Testis (tissue), 3 donors: Measurements from ENCODE around the gene SDK1. TPM values are rescaled to one million over a fixed set of nuclear protein-coding genes. Genes with fewer than 3 reads are reported as not detected.

Experiments
- DNase-seq: peaks from one replicate; pipeline ENCODE4 v3.0.0-alpha.2; 2019
- H3K27ac ChIP-seq, 2 donors: fragments of 200-600 bp; sonication (generic); one replicate each; pipeline ENCODE4 v1.5.1; 2019
- H3K27me3 ChIP-seq: fragments of 200-600 bp; sonication (generic); one replicate; pipeline ENCODE4 v1.5.1; 2019
- H3K36me3 ChIP-seq: fragments of 200-600 bp; sonication (generic); one replicate; pipeline ENCODE4 v1.5.1; 2017; ENCODE audit warnings: low read depth; ENCODE audit errors: missing control alignments
- H3K4me1 ChIP-seq: fragments of 200-600 bp; sonication (generic); one replicate; pipeline ENCODE4 v1.5.1; 2019
- H3K4me3 ChIP-seq, 2 donors: fragments of 200-600 bp; sonication (generic); one replicate each; pipeline ENCODE4 v1.5.1; 2017 to 2019
- H3K9me3 ChIP-seq: fragments of 200-600 bp; sonication (generic); one replicate; pipeline ENCODE4 v1.5.1; 2017
- CTCF ChIP-seq, 3 experiments: fragments of 450-650 bp in 2 of 3; fragments of 200-600 bp in 1 of 3; sonication (generic) in 1 of 3; IDR thresholded peaks; one replicate each; pipeline ENCODE4 v1.5.1; 2016 to 2019; ENCODE audit warnings: antibody characterized with exemption in 3 of 3, mild to moderate bottlenecking in 2 of 3, moderate library complexity in 1 of 3
- POLR2A ChIP-seq: fragments of 450-650 bp; IDR thresholded peaks from one replicate; pipeline ENCODE4 v1.6.1; 2017; ENCODE audit warnings: antibody characterized with exemption, mild to moderate bottlenecking, moderate library complexity
- WGBS, 2 donors: methylation state at CpG; one replicate each; pipeline ENCODE4 v1.1.5; 2018; 5-methylcytosine and 5-hydroxymethylcytosine counted together
- intact Hi-C: fragments of 100-400 bp; cut with DNase I; formaldehyde crosslinking; loops from one replicate; pipeline ENCODE4 v1.15.1; 2023; ENCODE audit warnings: low total_unique reads
- polyA plus RNA-seq: library from polyadenylated mRNA; stranded (reverse); fragments of 350-450 nt; fragmentation: Illumina TruSeq; extraction: RNeasy Lipid Tissue Mini Kit (QIAGEN cat#74804); gene quantifications from one replicate; pipeline ENCODE4 v1.2.3, GENCODE V29; 2014; ENCODE audit warnings: low read depth, low replicate concordance; ENCODE audit not compliant: insufficient read depth
- total RNA-seq, 2 donors: library from RNA; depleted of rRNA; stranded (reverse); fragments of >200 nt; gene quantifications; one replicate each; pipeline ENCODE4 v1.2.3, GENCODE V29; 2016

Gene SDK1
- total and polyA plus RNA-seq, 3 donors from 2014 or later: 20.0 to 36.2 (median 24.9) TPM

GRCh38 chr7:3495954-3496353 lies 194.9 kb downstream of the SDK1 start:
- intact Hi-C loops: no loop called here
- no peaks in the 10 kb centered on the region for H3K27me3 ChIP-seq
- no peaks in the 10 kb centered on the region for H3K36me3 ChIP-seq
- H3K9me3 ChIP-seq: no peaks in the 10 kb centered on the region
- no peak overlapping the region for H3K27ac ChIP-seq
- no peak overlapping the region for H3K4me3 ChIP-seq
- H3K4me1 ChIP-seq: peaks cover 3% of the 10 kb centered on the region
- WGBS, 2 donors: 63 to 65% methylated on average over 5 of the region's 5 CpGs
- no peak for DNase-seq
- no peak for TF ChIP-seq CTCF (IDR thresholded peaks at IDR 0.05)
- no peak for TF ChIP-seq POLR2A

- Histone ChIP-seq H3K4me3 (no peak overlapping the region), H3K27ac (no peak overlapping the region), H3K27me3 (no peaks in the 10 kb centered on the region), H3K4me1 (peaks cover 3% of the 10 kb centered on the region), H3K9me3 (no peaks in the 10 kb centered on the region), H3K36me3 (no peaks in the 10 kb centered on the region)
- 73 to 77% methylated on average over 2 of the region's 2 CpGs for WGBS, 2 donors
- TF ChIP-seq POLR2A (no peak), CTCF (IDR thresholded peaks at IDR 0.05) (no peak)
- DNase-seq: no peak
- intact Hi-C loops: no loop called here
Measured at GRCh38 chr7:3497796-3498195, 196.7 kb downstream of the SDK1 start.

GRCh38 chr7:3501671-3502070 lies 200.6 kb downstream of the SDK1 start:
- no peak for TF ChIP-seq POLR2A
- TF ChIP-seq CTCF (IDR thresholded peaks at IDR 0.05): no peak
- intact Hi-C loops: no loop called here
- Histone ChIP-seq H3K27me3 (no peaks in the 10 kb centered on the region), H3K27ac (no peak overlapping the region), H3K36me3 (no peaks in the 10 kb centered on the region), H3K9me3 (no peaks in the 10 kb centered on the region), H3K4me3 (no peak overlapping the region), H3K4me1 (no peaks in the 10 kb centered on the region)
- DNase-seq: no peak

GRCh38 chr7:3504384-3504783 lies 203.3 kb downstream of the SDK1 start:
- no peak for DNase-seq
- no peaks in the 10 kb centered on the region for H3K27me3 ChIP-seq
- WGBS, 2 donors: 85 to 100% methylated on average over 1 of the region's 1 CpG
- intact Hi-C loops: no loop called here
- no peak overlapping the region for H3K4me3 ChIP-seq
- TF ChIP-seq POLR2A (no peak), CTCF (IDR thresholded peaks at IDR 0.05) (no peak)
- no peaks in the 10 kb centered on the region for H3K36me3 ChIP-seq
- no peaks in the 10 kb centered on the region for H3K4me1 ChIP-seq
- no peak overlapping the region for H3K27ac ChIP-seq
- H3K9me3 ChIP-seq: no peaks in the 10 kb centered on the region

- intact Hi-C loops: no loop called here
- TF ChIP-seq CTCF (IDR thresholded peaks at IDR 0.05) (no peak), POLR2A (no peak)
Measured at GRCh38 chr7:3510101-3511020, 209.3 kb downstream of the SDK1 start.

More at GRCh38 chr7:3510101-3511020, 209.3 kb downstream of the SDK1 start:
- DNase-seq: no peak
- Histone ChIP-seq H3K4me1 (no peaks in the 10 kb centered on the region), H3K27ac (no peak overlapping the region), H3K36me3 (no peaks in the 10 kb centered on the region), H3K9me3 (no peaks in the 10 kb centered on the region), H3K4me3 (no peak overlapping the region), H3K27me3 (no peaks in the 10 kb centered on the region)
- 72 to 78% methylated on average over 11 of the region's 11 CpGs for WGBS, 2 donors
